Right lobe of liver (tissue), 4 donors: ENCODE results near the gene PAQR4.

Source experiments
- POLR2A ChIP-seq: fragments of 450-650 bp; IDR thresholded peaks from one replicate; pipeline ENCODE4 v1.6.1; 2017; ENCODE audit warnings: antibody characterized with exemption, mild to moderate bottlenecking
- TF ChIP-seq, protein P1 (sequence below), 4 donors: fragments of 200-600 bp in 3 of 4; fragments of 450-650 bp in 1 of 4; IDR thresholded peaks; one replicate each; pipeline versions ENCODE4 v1.5.1 to v1.8.0; 2016 to 2022; ENCODE audit warnings: antibody characterized with exemption in 4 of 4, mild to moderate bottlenecking in 2 of 4
- donor health status: DM: no; HTN: no; CAD: no.
- donor health status: DM: no; HTN: no; CAD: no.
- donor health status: DM: no; HTN: yes; CAD: no.

DNA sequence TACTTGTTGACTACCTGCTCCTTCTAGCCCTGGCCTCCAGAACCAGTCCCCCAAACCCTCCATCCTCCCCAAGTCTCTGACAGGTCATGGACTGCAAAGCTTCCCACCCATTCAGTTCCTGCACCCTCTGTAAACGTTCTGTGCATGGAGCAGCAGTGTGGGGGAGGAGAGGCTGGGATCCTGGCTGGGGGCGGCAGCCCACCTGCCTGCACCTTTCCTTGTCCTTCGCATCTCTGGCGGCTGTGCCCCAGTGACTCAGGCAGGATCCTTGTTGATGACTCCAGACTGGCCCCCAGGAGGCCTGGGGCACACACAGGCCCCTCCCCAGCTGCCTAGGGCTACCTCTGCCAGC, 12.7 kb downstream of the PAQR4 start:
- no peak for TF ChIP-seq POLR2A
- TF ChIP-seq, protein P1, sequence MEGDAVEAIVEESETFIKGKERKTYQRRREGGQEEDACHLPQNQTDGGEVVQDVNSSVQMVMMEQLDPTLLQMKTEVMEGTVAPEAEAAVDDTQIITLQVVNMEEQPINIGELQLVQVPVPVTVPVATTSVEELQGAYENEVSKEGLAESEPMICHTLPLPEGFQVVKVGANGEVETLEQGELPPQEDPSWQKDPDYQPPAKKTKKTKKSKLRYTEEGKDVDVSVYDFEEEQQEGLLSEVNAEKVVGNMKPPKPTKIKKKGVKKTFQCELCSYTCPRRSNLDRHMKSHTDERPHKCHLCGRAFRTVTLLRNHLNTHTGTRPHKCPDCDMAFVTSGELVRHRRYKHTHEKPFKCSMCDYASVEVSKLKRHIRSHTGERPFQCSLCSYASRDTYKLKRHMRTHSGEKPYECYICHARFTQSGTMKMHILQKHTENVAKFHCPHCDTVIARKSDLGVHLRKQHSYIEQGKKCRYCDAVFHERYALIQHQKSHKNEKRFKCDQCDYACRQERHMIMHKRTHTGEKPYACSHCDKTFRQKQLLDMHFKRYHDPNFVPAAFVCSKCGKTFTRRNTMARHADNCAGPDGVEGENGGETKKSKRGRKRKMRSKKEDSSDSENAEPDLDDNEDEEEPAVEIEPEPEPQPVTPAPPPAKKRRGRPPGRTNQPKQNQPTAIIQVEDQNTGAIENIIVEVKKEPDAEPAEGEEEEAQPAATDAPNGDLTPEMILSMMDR (IDR thresholded peaks at IDR 0.05), result no peak
